H7 (cell line): ENCODE results near the gene STIM2. TPM values are rescaled to one million over a fixed set of nuclear protein-coding genes. Genes with fewer than 3 reads are reported as not detected.
"Not testable (repeated sequence)": the region's sequence is repeated elsewhere in the genome, so short reads cannot be mapped to it uniquely, and the experiment has no call there.

Source experiments
- DNase-seq: peaks from one replicate; pipeline ENCODE4 v3.0.0; 2012
- H3K27me3 ChIP-seq: 2 replicates; pipeline ENCODE4 v1.6.0; 2011; ENCODE audit warnings: mild to moderate bottlenecking, low read length; ENCODE audit not compliant: control insufficient read depth, insufficient read depth
- H3K36me3 ChIP-seq: replicated peaks from 2 replicates; pipeline ENCODE4 v1.5.1; 2011; ENCODE audit warnings: low read length; ENCODE audit not compliant: control insufficient read depth, insufficient read depth
- H3K4me3 ChIP-seq: 2 replicates; pipeline ENCODE4 v1.5.1; 2011; ENCODE audit warnings: low read depth, mild to moderate bottlenecking, control low read depth, low read length, moderate library complexity; ENCODE audit not compliant: insufficient read depth
- total RNA-seq: library from RNA; depleted of rRNA; stranded (reverse); fragments of >200 nt; shearing (Covaris generic); gene quantifications from 2 replicates; pipeline ENCODE4 v1.2.3, GENCODE V29; 2014

STIM2 gene
- total RNA-seq, 1 experiment from 2014 or later = 13.3 TPM

DNA sequence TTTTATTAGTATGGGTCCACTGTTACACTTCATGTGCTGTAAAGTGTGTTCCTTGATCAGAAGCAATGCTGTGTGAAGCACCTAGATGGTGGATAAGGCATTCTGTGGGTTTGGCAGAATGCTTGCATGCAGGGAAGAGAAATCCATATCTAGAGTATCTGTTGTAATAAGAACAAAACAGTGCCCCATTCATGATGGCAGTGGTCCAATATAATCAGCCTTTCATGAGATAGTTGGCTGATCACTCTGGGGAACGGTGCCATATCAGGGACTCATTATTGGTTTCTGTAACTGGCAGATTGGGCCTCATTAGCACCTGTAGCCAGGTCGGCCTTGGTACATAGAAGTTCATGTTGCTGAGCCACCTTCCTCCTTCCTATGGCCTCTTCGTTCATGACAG is 28.7 kb downstream of the STIM2 start:
- no peak for DNase-seq
- H3K27me3 ChIP-seq = no peaks in the 10 kb centered on the region
- H3K36me3 ChIP-seq = no peaks in the 10 kb centered on the region
- H3K4me3 ChIP-seq = no peak overlapping the region

DNA sequence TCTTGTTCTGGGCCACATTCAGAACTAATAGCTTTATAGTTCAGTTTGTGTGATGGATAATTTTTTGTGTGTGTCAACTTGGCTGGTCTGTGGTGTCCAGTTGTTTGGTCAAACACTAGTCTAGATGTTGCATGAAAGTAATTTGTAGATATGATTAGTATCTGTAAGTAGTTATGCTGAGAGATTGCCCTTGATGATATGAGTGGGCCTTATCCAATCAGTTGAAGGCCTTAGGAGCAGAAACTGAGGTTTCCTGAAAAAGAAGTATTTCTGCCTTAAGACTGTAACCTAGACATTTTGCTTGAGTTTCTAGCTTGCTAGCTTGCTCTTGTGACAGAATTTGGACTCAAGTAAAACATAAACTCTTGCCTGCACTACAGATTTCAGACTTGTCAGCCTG is 30.4 kb downstream of the STIM2 start:
- no peaks in the 10 kb centered on the region for H3K36me3 ChIP-seq
- H3K4me3 ChIP-seq = no peak overlapping the region
- no peak for DNase-seq
- H3K27me3 ChIP-seq = no peaks in the 10 kb centered on the region

DNA sequence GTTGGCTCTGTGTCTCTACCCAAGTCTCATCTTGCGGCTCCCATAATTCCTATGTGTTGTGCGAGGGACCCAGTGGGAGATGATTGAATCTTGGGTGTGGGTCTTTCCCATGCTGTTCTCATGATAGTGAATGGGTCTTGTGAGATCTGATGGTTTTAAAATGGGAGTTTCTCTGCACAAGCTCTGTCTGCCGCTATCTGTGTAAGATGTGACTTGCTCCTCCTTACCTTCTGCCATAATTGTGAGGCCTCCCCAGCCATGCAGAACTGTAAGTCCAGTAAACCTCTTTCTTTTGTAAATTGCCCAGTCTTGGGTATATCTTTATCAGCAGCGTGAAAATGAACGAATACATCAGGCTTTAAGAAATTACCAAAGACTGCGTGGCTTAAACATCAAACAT is 31.2 kb downstream of the STIM2 start:
- Histone ChIP-seq H3K27me3 (no peaks in the 10 kb centered on the region), H3K36me3 (no peaks in the 10 kb centered on the region), H3K4me3 (no peak overlapping the region)
- DNase-seq = no peak

DNA sequence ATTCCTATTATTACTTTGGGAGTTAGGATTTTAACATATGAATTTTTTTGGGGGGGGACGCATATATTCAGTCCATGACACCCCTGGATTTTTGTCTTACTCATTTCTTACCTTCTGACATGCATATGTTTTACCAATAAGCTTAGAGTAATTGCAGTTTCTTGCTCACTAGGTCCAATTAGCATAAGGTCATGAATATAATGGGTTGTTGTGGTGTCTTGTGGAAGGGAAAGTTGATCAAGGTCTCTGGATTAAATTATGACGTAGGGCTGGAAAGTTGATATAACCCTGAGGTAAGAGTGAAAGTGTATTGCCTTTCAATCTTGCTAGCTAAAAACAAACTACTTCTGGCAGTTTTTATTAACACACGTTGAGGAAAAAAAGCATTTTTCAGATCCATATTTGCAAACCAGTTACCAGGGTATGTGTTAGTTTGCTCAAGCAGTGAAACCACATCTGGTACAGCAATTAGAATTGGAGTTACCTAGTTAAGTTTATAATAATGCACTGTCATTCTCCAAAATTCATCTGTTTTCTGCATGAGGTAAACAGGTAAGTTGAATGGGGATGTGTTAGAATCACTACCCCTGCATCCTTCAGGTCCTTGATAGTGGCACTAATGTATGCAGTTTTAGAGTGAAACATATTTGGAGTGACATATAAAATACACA is 32.0 kb downstream of the STIM2 start:
- DNase-seq = no peak
- H3K4me3 ChIP-seq = no peak overlapping the region

DNA sequence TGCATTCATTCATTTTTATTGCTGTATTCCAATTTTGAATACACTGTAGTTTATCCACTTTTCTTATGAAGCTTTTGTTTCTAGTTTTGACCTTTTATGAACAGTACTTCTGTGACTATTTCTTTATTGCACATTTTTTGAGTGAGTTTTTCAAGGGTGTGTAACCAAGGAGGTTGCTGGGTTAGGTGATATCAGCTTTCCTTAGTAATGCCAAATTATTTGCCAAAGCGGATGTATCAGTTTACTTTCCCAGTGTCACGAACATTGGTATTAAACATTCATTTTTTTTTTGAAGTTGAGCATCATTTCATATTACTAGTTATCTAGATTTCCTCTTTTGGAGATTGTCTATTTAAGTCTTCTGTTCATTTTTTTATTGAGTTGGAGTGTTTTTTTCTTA is 32.9 kb downstream of the STIM2 start:
- H3K27me3 ChIP-seq = no peaks in the 10 kb centered on the region
- DNase-seq = no peak

More for the DNA sequence above, 32.0 kb downstream of the STIM2 start:
- no peaks in the 10 kb centered on the region for H3K36me3 ChIP-seq
- no peaks in the 10 kb centered on the region for H3K27me3 ChIP-seq

DNA sequence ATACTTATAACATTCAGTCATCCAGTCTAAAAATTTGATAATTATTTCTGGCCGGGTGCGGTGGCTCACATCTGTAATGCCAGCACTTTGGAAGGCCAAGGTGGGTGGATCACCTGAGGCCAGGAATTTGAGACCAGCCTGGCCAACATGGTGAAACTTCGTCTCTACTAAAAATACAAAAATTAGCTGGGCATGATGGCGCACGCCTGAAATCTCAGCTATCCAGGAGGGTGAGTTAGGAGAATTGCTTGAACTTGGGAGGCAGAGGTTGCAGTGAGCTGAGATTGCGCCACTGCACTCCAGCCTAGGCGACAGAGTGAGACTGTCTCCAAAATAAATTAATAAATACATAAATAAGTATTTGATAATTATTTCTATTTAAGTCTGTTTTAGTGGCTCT is 34.2 kb downstream of the STIM2 start:
- not testable (repeated sequence) for H3K4me3 ChIP-seq, DNase-seq, H3K27me3 ChIP-seq, H3K36me3 ChIP-seq

More for the DNA sequence above, 32.9 kb downstream of the STIM2 start:
- Histone ChIP-seq H3K4me3 (no peak overlapping the region), H3K36me3 (no peaks in the 10 kb centered on the region)

DNA sequence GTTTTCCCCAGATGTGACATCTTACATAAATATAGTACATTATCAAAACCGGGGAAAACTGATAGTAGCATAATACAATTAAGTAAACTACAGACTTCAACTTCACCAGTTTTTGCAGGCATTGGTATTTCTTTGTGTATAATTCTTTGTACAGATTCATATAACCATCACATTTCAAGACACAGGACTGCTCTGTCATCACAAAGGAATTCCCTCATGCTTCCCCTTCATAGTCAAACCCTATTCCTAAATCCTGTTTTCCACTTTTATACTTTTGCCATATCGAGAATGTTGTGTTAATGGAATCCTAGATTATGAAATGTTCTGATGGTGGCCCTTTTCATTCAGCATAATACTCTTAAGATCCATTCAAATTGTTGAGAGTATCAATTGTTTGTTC is 36.0 kb downstream of the STIM2 start:
- H3K27me3 ChIP-seq = no peaks in the 10 kb centered on the region
- H3K4me3 ChIP-seq = no peak overlapping the region
- H3K36me3 ChIP-seq = no peaks in the 10 kb centered on the region
- no peak for DNase-seq

DNA sequence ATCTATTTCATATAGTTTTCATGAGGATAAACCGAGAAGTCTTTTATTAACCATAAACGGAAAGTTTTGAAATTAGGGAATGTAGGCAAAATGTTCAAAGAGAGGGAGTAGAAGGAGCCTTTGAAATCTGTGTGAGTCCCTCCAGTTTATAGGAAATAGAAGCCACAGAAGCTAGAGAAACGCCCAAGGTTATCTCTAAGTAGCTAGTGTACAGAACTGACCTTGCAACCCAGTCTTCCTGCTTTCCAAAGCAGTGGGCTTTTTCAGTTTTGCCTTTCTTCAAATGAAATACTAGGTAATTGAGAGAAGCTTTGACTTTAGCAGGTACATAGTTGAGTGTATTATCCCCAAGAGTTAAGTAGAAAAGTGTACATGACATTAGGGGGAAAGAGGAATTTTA is 39.4 kb downstream of the STIM2 start:
- DNase-seq = no peak
- H3K27me3 ChIP-seq = no peaks in the 10 kb centered on the region
- no peaks in the 10 kb centered on the region for H3K36me3 ChIP-seq
- no peak overlapping the region for H3K4me3 ChIP-seq

DNA sequence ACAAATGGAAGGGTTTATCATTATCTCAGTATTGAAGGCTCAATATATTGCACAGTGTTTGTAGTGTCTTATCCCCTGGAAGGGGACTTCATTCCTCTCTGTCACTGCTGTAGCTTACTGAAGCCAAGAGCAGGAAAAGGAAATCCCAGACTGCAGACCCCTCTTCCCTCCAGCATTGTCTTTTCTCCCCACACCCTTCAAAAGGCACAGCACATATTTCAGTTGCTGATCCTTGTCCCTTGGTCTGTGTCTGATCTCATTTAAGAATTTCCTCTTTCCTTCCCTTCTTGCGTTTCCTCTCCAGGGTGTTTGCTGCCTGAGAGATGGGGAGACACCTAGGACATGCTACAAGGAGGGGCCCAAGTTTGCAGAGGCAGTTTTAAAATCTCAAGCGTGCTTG is 40.1 kb downstream of the STIM2 start:
- Histone ChIP-seq H3K36me3 (no peaks in the 10 kb centered on the region), H3K27me3 (no peaks in the 10 kb centered on the region), H3K4me3 (no peak overlapping the region)
- DNase-seq = no peak

DNA sequence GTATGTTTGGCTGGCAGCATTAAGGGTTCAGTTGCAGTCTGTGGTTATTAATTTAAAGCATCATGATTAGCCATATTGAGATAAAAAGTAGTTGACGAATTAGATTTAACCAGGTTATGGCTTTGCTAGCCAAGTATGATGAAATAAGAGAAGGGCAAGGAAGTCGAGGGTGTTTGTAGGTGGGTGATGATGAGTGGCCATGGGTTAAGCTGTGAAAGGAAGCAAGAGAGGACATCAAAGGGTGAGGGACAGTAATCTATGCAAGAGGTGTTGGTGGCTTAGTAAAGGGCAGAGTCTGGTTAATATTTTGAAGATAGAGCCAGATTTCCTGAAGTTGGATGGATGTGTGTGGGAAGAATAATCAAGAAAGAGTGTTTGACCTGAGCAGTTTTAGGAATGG is 44.5 kb downstream of the STIM2 start:
- H3K4me3 ChIP-seq = no peak overlapping the region
- H3K36me3 ChIP-seq = no peaks in the 10 kb centered on the region
- no peak for DNase-seq
- no peaks in the 10 kb centered on the region for H3K27me3 ChIP-seq

DNA sequence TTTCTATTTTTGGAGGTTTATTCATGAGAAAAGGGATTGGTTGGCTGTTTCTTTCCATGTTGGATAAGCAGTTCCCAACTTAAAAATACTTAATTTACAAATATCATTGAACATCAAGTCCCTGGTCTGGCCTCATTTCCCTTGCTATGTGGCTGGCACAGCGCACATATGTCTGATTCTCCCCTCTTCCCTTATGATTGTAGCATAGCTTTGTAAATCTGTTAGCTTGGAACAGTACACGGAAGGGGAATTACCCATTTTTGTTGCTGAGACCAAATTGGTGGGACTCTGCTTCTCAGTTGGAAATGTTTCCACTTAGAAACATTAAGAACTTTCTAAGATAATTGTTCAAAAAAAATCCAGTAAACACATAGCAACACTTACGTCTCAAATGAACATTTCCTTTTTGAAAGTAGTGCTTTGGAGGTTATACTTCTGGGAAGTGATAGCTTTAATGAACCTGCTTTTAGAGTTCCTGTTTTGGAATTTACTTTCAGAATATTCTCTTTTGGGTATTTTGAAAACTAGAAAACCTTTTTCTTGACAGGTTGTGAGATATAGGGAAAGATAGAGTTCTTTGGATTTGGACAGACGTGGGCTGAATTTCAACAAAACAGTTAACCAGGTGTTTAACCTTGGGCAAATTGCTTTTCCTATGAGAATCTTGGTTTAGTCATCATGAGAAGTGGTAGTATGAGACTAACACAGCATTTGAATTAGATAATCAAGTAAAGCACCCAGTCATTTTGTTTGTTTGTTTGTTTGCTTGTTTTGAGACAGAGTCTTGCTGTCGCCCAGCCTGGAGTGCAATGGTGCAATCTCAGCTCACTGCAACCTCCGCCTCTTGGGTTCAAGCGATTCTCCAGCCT is 47.3 kb downstream of the STIM2 start:
- H3K36me3 ChIP-seq = no peaks in the 10 kb centered on the region
- no peak overlapping the region for H3K4me3 ChIP-seq
- no peak for DNase-seq
- no peaks in the 10 kb centered on the region for H3K27me3 ChIP-seq

DNA sequence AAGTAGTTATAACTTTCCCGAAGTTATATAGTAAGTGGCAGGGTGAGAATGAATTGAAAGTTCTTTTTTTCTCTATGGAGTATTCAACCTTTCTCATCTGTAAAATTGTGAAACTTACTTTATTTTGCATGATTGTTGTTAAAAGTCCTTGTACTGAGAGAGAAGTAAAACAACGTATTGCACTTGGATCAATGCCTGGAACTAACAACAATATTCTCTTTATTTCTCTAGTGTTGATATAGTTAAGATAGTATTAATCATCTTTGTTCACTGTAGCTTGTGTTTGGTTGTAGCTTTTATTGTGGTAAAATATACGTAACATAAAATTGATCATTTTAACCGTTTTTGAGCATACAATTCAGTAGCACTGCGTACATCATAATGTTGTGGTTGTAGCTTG is 48.7 kb downstream of the STIM2 start:
- Histone ChIP-seq H3K36me3 (no peaks in the 10 kb centered on the region), H3K27me3 (no peaks in the 10 kb centered on the region), H3K4me3 (no peak overlapping the region)
- no peak for DNase-seq

DNA sequence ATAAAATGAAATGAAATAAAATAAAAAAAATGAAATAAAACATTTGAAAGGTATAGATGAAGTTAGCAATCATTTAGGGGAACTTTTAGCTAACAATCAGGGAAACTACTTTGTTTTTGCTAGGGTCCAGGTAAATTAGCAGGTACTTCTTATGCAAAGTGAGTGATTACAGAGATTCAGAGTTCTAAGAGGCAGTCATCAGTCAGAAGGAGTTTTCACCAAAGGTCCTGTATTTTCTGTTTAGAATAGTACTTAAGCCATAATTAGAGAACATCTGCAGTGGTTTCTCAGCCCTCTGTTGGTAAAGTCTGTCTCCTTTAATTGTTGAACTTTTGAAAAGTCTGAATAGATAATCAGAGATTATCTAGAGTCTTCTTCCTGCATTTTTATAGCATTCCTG is 50.6 kb downstream of the STIM2 start:
- DNase-seq = no peak
- Histone ChIP-seq H3K36me3 (no peaks in the 10 kb centered on the region), H3K4me3 (no peak overlapping the region), H3K27me3 (no peaks in the 10 kb centered on the region)

DNA sequence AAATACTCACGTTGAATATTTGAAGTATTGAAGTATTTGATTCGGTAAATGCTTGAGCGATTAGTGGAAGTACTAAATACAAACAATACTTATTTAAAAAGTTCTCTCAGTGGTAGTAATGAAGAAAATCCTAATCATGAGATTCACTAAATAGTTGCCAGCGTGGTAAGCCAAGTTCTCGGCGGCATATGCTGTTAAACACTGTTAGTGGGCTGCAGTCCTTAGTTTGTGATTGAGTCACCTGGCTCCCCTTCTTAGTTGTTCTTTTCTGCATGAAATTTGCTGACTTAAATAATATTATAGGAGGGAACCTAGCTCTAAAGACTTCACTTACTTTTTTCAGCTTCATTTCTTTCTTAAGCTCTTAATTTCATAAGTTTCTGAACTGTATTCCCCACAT is 51.4 kb downstream of the STIM2 start:
- no peak for DNase-seq
- Histone ChIP-seq H3K4me3 (no peak overlapping the region), H3K36me3 (no peaks in the 10 kb centered on the region), H3K27me3 (no peaks in the 10 kb centered on the region)

DNA sequence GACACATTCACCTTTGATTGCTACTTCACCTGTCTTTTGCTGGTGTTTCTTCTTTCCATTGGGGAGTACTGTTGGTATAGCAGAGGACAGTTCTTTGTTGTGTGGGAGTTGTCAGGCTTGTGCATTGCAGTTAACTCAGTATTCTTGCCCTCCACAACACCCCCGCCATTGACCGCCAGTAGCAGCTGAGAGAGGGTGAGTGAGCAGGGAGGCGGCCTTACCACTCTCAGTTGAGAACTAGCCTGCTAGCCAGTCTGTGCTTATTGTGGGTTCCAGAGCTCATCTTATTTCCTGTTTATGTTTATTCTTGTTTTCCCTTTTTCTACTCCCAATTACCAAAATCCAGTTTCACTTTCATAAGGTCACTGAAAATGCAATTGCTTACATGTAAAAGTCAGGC is 52.2 kb downstream of the STIM2 start:
- H3K27me3 ChIP-seq = no peaks in the 10 kb centered on the region
- no peaks in the 10 kb centered on the region for H3K36me3 ChIP-seq
- H3K4me3 ChIP-seq = no peak overlapping the region
- no peak for DNase-seq
